Measurements from ENCODE around the gene WASF3.
"Not testable (repeated sequence)": the region's sequence is repeated elsewhere in the genome, so short reads cannot be mapped to it uniquely, and the experiment has no call there.

Gene WASF3

GRCh38 chr13:26635634-26636033, 78.2 kb downstream of the WASF3 start:
- H3K36me3 ChIP-seq (ENCODE audit: control insufficient read depth in 4 of 4, insufficient read depth in 4 of 4, low read length in 3 of 4); POLR2A ChIA-PET; H3K4me3 ChIP-seq (ENCODE audit: control insufficient read depth in 1 of 7, extremely low read depth in 1 of 7, insufficient read depth in 4 of 7, low read depth in 2 of 7, low read length in 6 of 7); DNase-seq; H3K27ac ChIP-seq (ENCODE audit: insufficient read depth in 1 of 2, low read depth in 1 of 2, low read length in 2 of 2, poor library complexity in 1 of 2, severe bottlenecking in 2 of 2); H3K4me1 ChIP-seq (ENCODE audit: control extremely low read depth in 1 of 4, control insufficient read depth in 4 of 4, insufficient read depth in 4 of 4, low read length in 3 of 4); H3K27me3 ChIP-seq (replicated peaks in 2 of 5; ENCODE audit: control insufficient read depth in 4 of 5, insufficient read depth in 5 of 5, low read length in 4 of 5); H3K9me3 ChIP-seq (ENCODE audit: control extremely low read depth in 1 of 5, control insufficient read depth in 4 of 5, insufficient read depth in 2 of 5, low read depth in 1 of 5, low read length in 4 of 5): not testable (repeated sequence)
- 98% methylated on average over 4 of the region's 6 CpGs for WGBS (ENCODE audit: insufficient coverage)
- CTCF ChIA-PET, result interaction anchor here (1.1 kb wide), 1 partner anchor 10 kb away, joined by 4 read pairs; no protein-coding TSS in a partner anchor

GRCh38 chr13:26636073-26636472, 78.6 kb downstream of the WASF3 start:
- H3K27me3 ChIP-seq (replicated peaks in 2 of 5; ENCODE audit: control insufficient read depth in 4 of 5, insufficient read depth in 5 of 5, low read length in 4 of 5); H3K27ac ChIP-seq (ENCODE audit: insufficient read depth in 1 of 2, low read depth in 1 of 2, low read length in 2 of 2, poor library complexity in 1 of 2, severe bottlenecking in 2 of 2); DNase-seq; H3K4me1 ChIP-seq (ENCODE audit: control extremely low read depth in 1 of 4, control insufficient read depth in 4 of 4, insufficient read depth in 4 of 4, low read length in 3 of 4); H3K36me3 ChIP-seq (ENCODE audit: control insufficient read depth in 4 of 4, insufficient read depth in 4 of 4, low read length in 3 of 4); POLR2A ChIA-PET; H3K4me3 ChIP-seq (ENCODE audit: control insufficient read depth in 1 of 7, extremely low read depth in 1 of 7, insufficient read depth in 4 of 7, low read depth in 2 of 7, low read length in 6 of 7): not testable (repeated sequence)
- H3K9me3 ChIP-seq (ENCODE audit: control extremely low read depth in 1 of 5, control insufficient read depth in 4 of 5, insufficient read depth in 2 of 5, low read depth in 1 of 5, low read length in 4 of 5), result peaks cover 0 to 12% (median 6%) of the 10 kb centered on the region in 5 experiments
- 82% methylated on average over 6 of the region's 8 CpGs for WGBS (ENCODE audit: insufficient coverage)
- CTCF ChIA-PET, result interaction anchor here (1.1 kb wide), 1 partner anchor 10 kb away, joined by 4 read pairs; no protein-coding TSS in a partner anchor

- peaks cover 0 to 17% (median 3%) of the 10 kb centered on the region in 5 experiments for H3K9me3 ChIP-seq (ENCODE audit: control extremely low read depth in 1 of 5, control insufficient read depth in 4 of 5, insufficient read depth in 2 of 5, low read depth in 1 of 5, low read length in 4 of 5)
- no peaks in the 10 kb centered on the region for H3K36me3 ChIP-seq (ENCODE audit: control insufficient read depth in 4 of 4, insufficient read depth in 4 of 4, low read length in 3 of 4)
- POLR2A ChIA-PET, result no interaction called here
- peaks cover 0 to 2% (median 0%) of the 10 kb centered on the region in 5 experiments for H3K27me3 ChIP-seq (replicated peaks in 2 of 5; ENCODE audit: control insufficient read depth in 4 of 5, insufficient read depth in 5 of 5, low read length in 4 of 5)
- CTCF ChIA-PET, result no interaction called here
- no peak overlapping the region for H3K27ac ChIP-seq (ENCODE audit: insufficient read depth in 1 of 2, low read depth in 1 of 2, low read length in 2 of 2, poor library complexity in 1 of 2, severe bottlenecking in 2 of 2)
- no peak for DNase-seq
- no peaks in the 10 kb centered on the region for H3K4me1 ChIP-seq (ENCODE audit: control extremely low read depth in 1 of 4, control insufficient read depth in 4 of 4, insufficient read depth in 4 of 4, low read length in 3 of 4)
- no peak overlapping the region for H3K4me3 ChIP-seq (ENCODE audit: control insufficient read depth in 1 of 7, extremely low read depth in 1 of 7, insufficient read depth in 4 of 7, low read depth in 2 of 7, low read length in 6 of 7)
These were observed 89.1 kb downstream of the WASF3 start for GRCh38 chr13:26646603-26647002.

GRCh38 chr13:26651234-26651633, 93.8 kb downstream of the WASF3 start:
- no CpG with 5 or more reads among the region's 1 CpG for WGBS (ENCODE audit: insufficient coverage)

GRCh38 chr13:26653310-26653709, 95.8 kb downstream of the WASF3 start:
- H3K4me1 ChIP-seq (ENCODE audit: control extremely low read depth in 1 of 4, control insufficient read depth in 4 of 4, insufficient read depth in 4 of 4, low read length in 3 of 4), result no peaks in the 10 kb centered on the region
- ChIA-PET CTCF (interaction anchor here (1.2 kb wide), 1 partner anchor 46 kb away, joined by 3 read pairs; no protein-coding TSS in a partner anchor), POLR2A (no interaction called here)
- no peak for DNase-seq
- H3K4me3 ChIP-seq (ENCODE audit: control insufficient read depth in 1 of 7, extremely low read depth in 1 of 7, insufficient read depth in 4 of 7, low read depth in 2 of 7, low read length in 6 of 7), result no peak overlapping the region
- no peak overlapping the region for H3K27ac ChIP-seq (ENCODE audit: insufficient read depth in 1 of 2, low read depth in 1 of 2, low read length in 2 of 2, poor library complexity in 1 of 2, severe bottlenecking in 2 of 2)
- H3K36me3 ChIP-seq (ENCODE audit: control insufficient read depth in 4 of 4, insufficient read depth in 4 of 4, low read length in 3 of 4), result no peaks in the 10 kb centered on the region
- H3K27me3 ChIP-seq (replicated peaks in 2 of 5; ENCODE audit: control insufficient read depth in 4 of 5, insufficient read depth in 5 of 5, low read length in 4 of 5), result no peaks in the 10 kb centered on the region
- 99% methylated on average over 4 of the region's 4 CpGs for WGBS (ENCODE audit: insufficient coverage)
- peaks cover 0 to 18% (median 3%) of the 10 kb centered on the region in 5 experiments for H3K9me3 ChIP-seq (ENCODE audit: control extremely low read depth in 1 of 5, control insufficient read depth in 4 of 5, insufficient read depth in 2 of 5, low read depth in 1 of 5, low read length in 4 of 5)

More at GRCh38 chr13:26651234-26651633, 93.8 kb downstream of the WASF3 start:
- Histone ChIP-seq H3K4me1 (ENCODE audit: control extremely low read depth in 1 of 4, control insufficient read depth in 4 of 4, insufficient read depth in 4 of 4, low read length in 3 of 4) (no peaks in the 10 kb centered on the region), H3K27ac (ENCODE audit: insufficient read depth in 1 of 2, low read depth in 1 of 2, low read length in 2 of 2, poor library complexity in 1 of 2, severe bottlenecking in 2 of 2) (no peak overlapping the region), H3K36me3 (ENCODE audit: control insufficient read depth in 4 of 4, insufficient read depth in 4 of 4, low read length in 3 of 4) (no peaks in the 10 kb centered on the region), H3K27me3 (replicated peaks in 2 of 5; ENCODE audit: control insufficient read depth in 4 of 5, insufficient read depth in 5 of 5, low read length in 4 of 5) (peaks cover 0 to 2% (median 0%) of the 10 kb centered on the region in 5 experiments), H3K4me3 (ENCODE audit: control insufficient read depth in 1 of 7, extremely low read depth in 1 of 7, insufficient read depth in 4 of 7, low read depth in 2 of 7, low read length in 6 of 7) (no peak overlapping the region), H3K9me3 (ENCODE audit: control extremely low read depth in 1 of 5, control insufficient read depth in 4 of 5, insufficient read depth in 2 of 5, low read depth in 1 of 5, low read length in 4 of 5) (peaks cover 0 to 18% (median 3%) of the 10 kb centered on the region in 5 experiments)
- DNase-seq, result peak in 2 of 3 donors; percentile 12 to 38
- POLR2A ChIA-PET, result no interaction called here
- CTCF ChIA-PET, result no interaction called here

GRCh38 chr13:26653842-26654241, 96.4 kb downstream of the WASF3 start:
- Histone ChIP-seq H3K4me1 (ENCODE audit: control extremely low read depth in 1 of 4, control insufficient read depth in 4 of 4, insufficient read depth in 4 of 4, low read length in 3 of 4) (peaks cover 0 to under 1% (median 0%) of the 10 kb centered on the region in 4 experiments), H3K9me3 (ENCODE audit: control extremely low read depth in 1 of 5, control insufficient read depth in 4 of 5, insufficient read depth in 2 of 5, low read depth in 1 of 5, low read length in 4 of 5) (peaks cover 0 to 18% (median 3%) of the 10 kb centered on the region in 5 experiments), H3K27me3 (replicated peaks in 2 of 5; ENCODE audit: control insufficient read depth in 4 of 5, insufficient read depth in 5 of 5, low read length in 4 of 5) (no peaks in the 10 kb centered on the region), H3K27ac (ENCODE audit: insufficient read depth in 1 of 2, low read depth in 1 of 2, low read length in 2 of 2, poor library complexity in 1 of 2, severe bottlenecking in 2 of 2) (no peak overlapping the region), H3K4me3 (ENCODE audit: control insufficient read depth in 1 of 7, extremely low read depth in 1 of 7, insufficient read depth in 4 of 7, low read depth in 2 of 7, low read length in 6 of 7) (no peak overlapping the region), H3K36me3 (ENCODE audit: control insufficient read depth in 4 of 4, insufficient read depth in 4 of 4, low read length in 3 of 4) (no peaks in the 10 kb centered on the region)
- no peak for DNase-seq
- POLR2A ChIA-PET, result no interaction called here
- WGBS (ENCODE audit: insufficient coverage), result 97% methylated on average over 4 of the region's 4 CpGs
- CTCF ChIA-PET, result no interaction called here

- Histone ChIP-seq H3K27me3 (replicated peaks in 2 of 5; ENCODE audit: control insufficient read depth in 4 of 5, insufficient read depth in 5 of 5, low read length in 4 of 5) (no peaks in the 10 kb centered on the region), H3K4me1 (ENCODE audit: control extremely low read depth in 1 of 4, control insufficient read depth in 4 of 4, insufficient read depth in 4 of 4, low read length in 3 of 4) (peaks cover 0 to 8% (median 4%) of the 10 kb centered on the region in 4 experiments), H3K36me3 (ENCODE audit: control insufficient read depth in 4 of 4, insufficient read depth in 4 of 4, low read length in 3 of 4) (no peaks in the 10 kb centered on the region), H3K4me3 (ENCODE audit: control insufficient read depth in 1 of 7, extremely low read depth in 1 of 7, insufficient read depth in 4 of 7, low read depth in 2 of 7, low read length in 6 of 7) (no peak overlapping the region), H3K27ac (ENCODE audit: insufficient read depth in 1 of 2, low read depth in 1 of 2, low read length in 2 of 2, poor library complexity in 1 of 2, severe bottlenecking in 2 of 2) (no peak overlapping the region), H3K9me3 (ENCODE audit: control extremely low read depth in 1 of 5, control insufficient read depth in 4 of 5, insufficient read depth in 2 of 5, low read depth in 1 of 5, low read length in 4 of 5) (no peaks in the 10 kb centered on the region)
- WGBS (ENCODE audit: insufficient coverage), result 96% methylated on average over 3 of the region's 4 CpGs
- CTCF ChIA-PET, result interaction anchor here (2.1 kb wide), 1 partner anchor 42 kb away, joined by 12 read pairs; no protein-coding TSS in a partner anchor
- POLR2A ChIA-PET, result no interaction called here
- peak in 2 of 3 donors; percentile 31 to 54 for DNase-seq
These were observed 99.4 kb downstream of the WASF3 start for GRCh38 chr13:26656919-26657318.
